SK-MEL-5 (cell line): ENCODE data around the gene TMEM259. TPM values are rescaled to one million over a fixed set of nuclear protein-coding genes. Genes with fewer than 3 reads are reported as not detected.
"Not testable (repeated sequence)": the region's sequence is repeated elsewhere in the genome, so short reads cannot be mapped to it uniquely, and the experiment has no call there.

ENCODE experiments used
- DNase-seq: peaks from one replicate; pipeline ENCODE4 v3.0.0-alpha.2; 2016; ENCODE audit warnings: low read depth, low spot score
- in situ Hi-C: cut with HindIII; loops from 2 replicates; pipeline ENCODE4 v1.10.0; 2016; ENCODE audit warnings: low sequenced_read_pairs, high pct_unique_total_duplicates, low pct_unique_long_range_greater_than_20kb
- total RNA-seq: library from RNA; depleted of rRNA; stranded (reverse); fragments of >200 nt; shearing (Covaris generic); gene quantifications from 2 replicates; pipeline ENCODE4 v1.2.3, GENCODE V29; 2014

TMEM259 gene
- total RNA-seq, 1 experiment from 2014 or later, result 51.8 TPM

GRCh38 chr19:1025080-1025479 lies 4.2 kb upstream of the TMEM259 start:
- in situ Hi-C loops, DNase-seq: not testable (repeated sequence)

GRCh38 chr19:1023883-1024188 lies 2.9 kb upstream of the TMEM259 start:
- in situ Hi-C loops, DNase-seq: not testable (repeated sequence)

GRCh38 chr19:1019980-1020867 lies 699 bp downstream of the TMEM259 start:
- in situ Hi-C loops, result no loop called here
- no peak for DNase-seq

- in situ Hi-C loops, result no loop called here
- DNase-seq, result no peak
These were observed 1.3 kb downstream of the TMEM259 start for GRCh38 chr19:1019616-1019961.

- in situ Hi-C loops, result no loop called here
- DNase-seq, result no peak
These were observed 1.8 kb downstream of the TMEM259 start for GRCh38 chr19:1018932-1019615.

- DNase-seq, result no peak
- in situ Hi-C loops, result no loop called here
These were observed 2.5 kb downstream of the TMEM259 start for GRCh38 chr19:1018393-1018792.

- DNase-seq, result no peak
- in situ Hi-C loops, result no loop called here
These were observed 3.0 kb downstream of the TMEM259 start for GRCh38 chr19:1017906-1018305.

- DNase-seq, result no peak
- in situ Hi-C loops, result no loop called here
These were observed 3.6 kb downstream of the TMEM259 start for GRCh38 chr19:1017115-1017905.

- DNase-seq, result no peak
- in situ Hi-C loops, result no loop called here
These were observed 4.2 kb downstream of the TMEM259 start for GRCh38 chr19:1016647-1017114.

- in situ Hi-C loops, result no loop called here
- DNase-seq, result no peak
These were observed 4.9 kb downstream of the TMEM259 start for GRCh38 chr19:1015782-1016646.

- in situ Hi-C loops, result no loop called here
- DNase-seq, result no peak
These were observed 5.7 kb downstream of the TMEM259 start for GRCh38 chr19:1015061-1015781.

- DNase-seq, result no peak
These were observed 6.5 kb downstream of the TMEM259 start for GRCh38 chr19:1014161-1015060.

GRCh38 chr19:1013218-1013617 lies 7.7 kb downstream of the TMEM259 start:
- in situ Hi-C loops, result no loop called here
- DNase-seq, result no peak

More at GRCh38 chr19:1014161-1015060, 6.5 kb downstream of the TMEM259 start:
- in situ Hi-C loops, result no loop called here

GRCh38 chr19:1012334-1012733 lies 8.6 kb downstream of the TMEM259 start:
- no peak for DNase-seq
- in situ Hi-C loops, result no loop called here

GRCh38 chr19:1011831-1012333 lies 9.0 kb downstream of the TMEM259 start:
- in situ Hi-C loops, result no loop called here
- no peak for DNase-seq
